ENCODE measurements around the gene SGK2. TPM values are rescaled to one million over a fixed set of nuclear protein-coding genes. Genes with fewer than 3 reads are reported as not detected.

Gene SGK2
- polyA plus RNA-seq (ENCODE audit: insufficient read depth in 1 of 5, insufficient read length in 5 of 5, low replicate concordance in 1 of 5): 10 to 100 TPM in 2 of 5 donors, 1 to 10 TPM in 3; 8.4 to 12.5 (median 9.5) TPM
- long read RNA-seq, donor 1, partial matches to known transcripts: 0 of 1 reads
- long read RNA-seq, donor 1, other reads (novel, unspliced or antisense): 0 of 1 reads
- long read RNA-seq, donor 2: 0 reads
- long read RNA-seq, donor 3, partial matches to known transcripts: 0 of 2 reads
- long read RNA-seq, donor 3, other reads (novel, unspliced or antisense): 0 of 2 reads
- long read RNA-seq, donor 4, partial matches to known transcripts: 0 of 2 reads
- long read RNA-seq, donor 4, other reads (novel, unspliced or antisense): 0 of 2 reads
- long read RNA-seq, donor 5: 0 reads
- long read RNA-seq, donor 6: 0 reads
- long read RNA-seq, donor 7, partial matches to known transcripts: 0 of 1 reads
- long read RNA-seq, donor 7, other reads (novel, unspliced or antisense): 0 of 1 reads
- long read RNA-seq, donor 8: 0 reads

GRCh38 chr20:43558412-43559146, at the start of gene SGK2:
Gene SGK2 (plus strand): TSS chr20:43559027. CDS start chr20:43566496, 7,469 bp downstream.
- peak; percentile 46 to 48 for DNase-seq

- DNase-seq: no peak
Measured at GRCh38 chr20:43511879-43512278, 46.9 kb upstream of the SGK2 start.

DNA sequence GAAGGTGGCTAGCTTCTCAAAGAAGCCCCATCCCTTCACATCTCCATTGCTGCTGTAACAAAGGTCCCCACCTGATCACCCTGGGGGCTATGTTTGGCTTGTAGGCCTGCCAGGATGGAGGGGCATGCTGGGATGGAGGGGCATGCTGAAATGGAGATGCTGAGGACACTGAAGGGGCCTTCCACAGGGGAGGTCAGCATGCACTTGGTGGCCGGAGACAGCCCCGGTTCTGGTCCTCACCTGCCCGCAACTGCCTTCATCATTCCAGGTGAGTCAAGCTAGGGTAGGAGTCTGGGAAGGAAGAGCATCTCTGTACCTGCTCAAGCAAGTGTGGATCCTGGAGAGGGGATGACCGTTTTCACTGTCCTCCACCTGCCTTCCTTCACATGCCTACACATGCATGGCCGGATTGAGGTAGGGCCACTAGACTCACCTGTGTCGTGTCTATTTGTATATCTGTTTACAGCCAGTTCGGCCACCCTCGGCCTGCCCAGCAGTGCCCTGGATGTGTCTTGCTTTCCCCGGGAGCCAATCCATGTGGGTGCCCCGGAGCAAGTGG, 45.4 kb upstream of the SGK2 start:
- DNase-seq: no peak

DNA sequence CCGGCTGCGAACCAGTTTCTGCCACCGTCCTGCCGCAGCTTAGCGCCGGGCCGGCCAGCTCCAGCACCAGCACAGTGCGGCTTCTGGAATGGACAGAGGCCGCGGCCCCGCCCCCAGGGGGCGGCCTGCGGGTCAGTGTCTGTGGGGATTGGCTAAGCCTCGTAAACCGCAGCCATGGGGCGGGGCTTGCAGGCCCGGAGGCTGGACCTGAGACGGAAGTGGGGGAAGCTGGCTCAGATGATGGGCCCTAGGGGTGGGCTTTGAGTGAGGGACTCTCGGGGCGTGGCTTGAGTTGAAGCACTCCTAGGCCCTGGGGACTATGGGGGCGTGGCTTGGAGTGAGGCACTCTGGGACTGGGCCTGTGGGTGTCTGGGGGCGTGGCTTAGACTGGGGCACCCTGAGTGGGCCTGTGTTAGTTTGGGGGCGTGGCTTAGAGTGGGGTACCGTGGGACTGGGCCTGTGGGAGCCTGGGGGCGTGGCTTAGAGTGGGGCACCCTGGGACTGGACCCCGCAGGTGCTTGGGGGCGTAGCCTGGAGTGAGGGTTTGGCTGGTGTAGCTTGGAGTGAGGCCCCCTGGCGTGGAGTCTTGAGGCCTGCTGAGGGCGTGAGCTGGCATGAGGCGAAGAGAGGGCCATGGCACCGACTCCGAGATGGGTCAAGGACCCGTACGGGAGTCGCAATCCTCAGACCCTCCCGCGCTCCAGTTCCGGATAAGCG, 44.7 kb upstream of the SGK2 start:
- peak; percentile 94 to 95 for DNase-seq

GRCh38 chr20:43514648-43514999, 44.2 kb upstream of the SGK2 start:
- DNase-seq: no peak

DNA sequence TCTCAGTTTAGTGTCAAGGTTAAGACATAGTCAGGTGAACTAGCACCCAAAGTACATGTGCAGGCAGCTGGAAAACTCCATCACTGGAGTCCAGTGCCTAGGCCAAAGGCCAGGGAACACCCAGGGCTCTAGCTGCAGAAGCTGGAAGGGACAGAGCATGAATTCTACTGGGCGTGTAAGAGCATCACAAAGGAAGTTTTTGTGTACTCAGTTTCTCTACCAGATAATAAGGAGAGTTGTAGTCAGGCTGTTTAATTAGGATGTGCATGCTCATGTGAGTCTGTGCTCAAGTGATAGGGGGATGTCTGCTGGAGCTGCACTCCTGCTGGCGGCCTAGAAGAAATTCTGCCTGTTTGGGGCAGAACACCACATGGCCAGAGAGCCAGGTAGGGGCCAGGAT, 43.2 kb upstream of the SGK2 start:
- no peak for DNase-seq

- DNase-seq: no peak
Measured at GRCh38 chr20:43516251-43516824, 42.5 kb upstream of the SGK2 start.

- no peak for DNase-seq
Measured at GRCh38 chr20:43520074-43520630, 38.7 kb upstream of the SGK2 start.

DNA sequence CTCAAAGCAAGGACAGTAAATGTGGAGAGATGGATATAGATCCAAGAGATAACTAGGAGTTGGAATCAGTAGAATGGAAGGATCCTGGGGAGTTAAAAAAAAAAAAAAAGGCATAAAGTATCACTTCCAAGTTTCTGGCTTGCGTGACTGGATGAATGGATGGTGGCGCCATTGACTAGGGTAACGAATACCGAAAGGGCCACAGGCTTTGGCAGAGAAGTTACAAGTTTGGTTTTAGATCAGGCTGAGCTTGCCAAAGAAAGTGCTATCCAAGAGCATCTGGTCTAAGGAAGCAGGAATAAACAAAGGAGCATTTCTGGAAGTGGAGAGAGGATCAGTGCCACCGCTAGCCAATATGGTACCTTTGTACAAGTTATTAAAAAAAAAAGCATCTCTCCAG, 33.8 kb upstream of the SGK2 start:
- no peak for DNase-seq

DNA sequence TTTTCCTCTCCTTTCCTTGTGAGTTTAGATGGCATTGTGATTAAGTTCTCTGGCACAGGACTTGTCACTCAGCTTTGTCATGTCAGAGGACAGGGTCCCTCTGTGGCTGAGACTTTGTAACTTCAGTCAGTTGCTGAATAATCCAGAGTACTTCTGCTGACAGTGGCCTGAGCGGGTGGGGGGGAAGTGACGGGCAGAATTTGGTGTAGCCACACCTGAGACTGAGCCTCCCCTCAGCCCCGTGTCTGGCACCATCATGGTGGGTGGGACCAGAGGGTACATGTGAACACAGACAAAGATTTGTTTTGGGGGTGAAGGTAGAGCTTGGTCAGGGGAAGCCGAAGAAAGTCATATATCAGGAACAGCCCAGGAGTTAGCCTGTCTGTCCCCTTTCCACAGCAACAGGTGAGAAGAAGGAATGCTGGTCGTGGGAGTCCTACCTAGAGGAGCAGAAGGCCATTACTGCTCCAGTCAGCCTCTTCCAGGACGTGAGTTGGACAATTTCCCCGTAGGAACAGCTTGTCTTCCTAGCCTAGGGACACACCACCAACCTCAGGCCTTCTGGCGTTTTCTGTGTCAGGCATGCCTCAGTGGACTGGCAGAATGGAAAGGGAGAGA, 30.5 kb upstream of the SGK2 start:
- no peak for DNase-seq

DNA sequence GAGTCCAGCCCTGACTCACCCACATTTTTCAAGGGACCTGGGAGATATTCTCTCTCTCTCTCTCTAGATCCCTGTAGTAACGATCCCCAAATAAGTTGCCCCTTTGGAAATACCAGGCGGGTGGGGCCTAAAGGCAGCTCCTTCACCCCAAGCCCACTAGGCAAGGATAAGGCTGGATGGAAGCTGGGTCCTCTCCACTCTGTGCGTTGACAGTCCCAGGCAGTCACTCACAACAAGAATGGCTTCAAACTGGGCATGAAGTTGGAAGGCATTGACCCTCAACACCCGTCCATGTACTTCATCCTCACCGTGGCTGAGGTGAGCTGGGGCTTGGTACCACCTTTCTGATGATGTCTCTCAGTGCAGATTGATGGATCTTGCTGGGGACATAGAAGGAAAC, 29.8 kb upstream of the SGK2 start:
- DNase-seq: no peak

- DNase-seq: no peak
Measured at GRCh38 chr20:43529457-43530153, 29.2 kb upstream of the SGK2 start.

GRCh38 chr20:43530321-43531090, 28.3 kb upstream of the SGK2 start:
- no peak for DNase-seq

- no peak for DNase-seq
Measured at GRCh38 chr20:43531091-43531443, 27.8 kb upstream of the SGK2 start.

GRCh38 chr20:43532416-43533055, 26.3 kb upstream of the SGK2 start:
- DNase-seq: no peak

GRCh38 chr20:43533060-43533459, 25.8 kb upstream of the SGK2 start:
- no peak for DNase-seq

GRCh38 chr20:43534016-43534415, 24.8 kb upstream of the SGK2 start:
- no peak for DNase-seq

- DNase-seq: no peak
Measured at GRCh38 chr20:43534791-43535350, 24.0 kb upstream of the SGK2 start.

Measured in right lung (tissue), 10 donors.